Breast epithelium (tissue), 4 donors: ENCODE measurements around the gene LRRC40. TPM values are rescaled to one million over a fixed set of nuclear protein-coding genes. Genes with fewer than 3 reads are reported as not detected.
"Not testable (repeated sequence)": the region's sequence is repeated elsewhere in the genome, so short reads cannot be mapped to it uniquely, and the experiment has no call there.

Source experiments
- DNase-seq, 2 donors: peaks; one replicate each; pipeline ENCODE4 v3.0.0-alpha.2; 2019; ENCODE audit warnings: low spot score in 2 of 2
- H3K27ac ChIP-seq, 2 donors: fragments of 200-600 bp; sonication (generic) in 1 of 2; one replicate each; pipeline ENCODE4 v1.5.1; 2016 to 2019; ENCODE audit warnings: mild to moderate bottlenecking in 1 of 2
- H3K27me3 ChIP-seq, 2 donors: fragments of 200-600 bp; sonication (generic) in 1 of 2; one replicate each; pipeline versions ENCODE4 v1.5.1 to v1.6.0; 2017 to 2019; ENCODE audit warnings: control low read depth in 1 of 2, mild to moderate bottlenecking in 1 of 2
- H3K36me3 ChIP-seq: fragments of 200-600 bp; one replicate; pipeline ENCODE4 v1.5.1; 2019
- H3K4me1 ChIP-seq, 2 donors: fragments of 200-600 bp; sonication (generic); one replicate each; pipeline ENCODE4 v1.5.1; 2016 to 2019; ENCODE audit warnings: control low read depth in 1 of 2
- H3K4me3 ChIP-seq, 3 donors: fragments of 200-600 bp; sonication (generic); 1 replicate in 2 of 3; 2 replicates in 1 of 3; pipeline ENCODE4 v1.5.1; 2016 to 2019; ENCODE audit warnings: mild to moderate bottlenecking in 3 of 3, moderate library complexity in 2 of 3
- H3K9me3 ChIP-seq, 2 donors: fragments of 200-600 bp; sonication (generic) in 1 of 2; one replicate each; pipeline ENCODE4 v1.5.1; 2016 to 2019; ENCODE audit warnings: control low read depth in 1 of 2
- CTCF ChIP-seq, 3 donors: fragments of 450-650 bp; IDR thresholded peaks; one replicate each; pipeline ENCODE4 v1.5.1; 2016 to 2017; ENCODE audit warnings: antibody characterized with exemption in 3 of 3, mild to moderate bottlenecking in 3 of 3, moderate library complexity in 3 of 3
- POLR2A ChIP-seq: fragments of 450-650 bp; IDR thresholded peaks from one replicate; pipeline ENCODE4 v1.6.1; 2016; ENCODE audit warnings: antibody characterized with exemption, mild to moderate bottlenecking, moderate library complexity
- POLR2AphosphoS5 ChIP-seq, 3 donors: sonication (generic); formaldehyde crosslinking; IDR thresholded peaks; one replicate each; pipeline ENCODE4 v1.6.1; 2017; ENCODE audit warnings: antibody characterized with exemption in 3 of 3
- intact Hi-C: fragments of 100-400 bp; cut with DNase I; formaldehyde crosslinking; loops from one replicate; pipeline ENCODE4 v1.15.1; 2023; ENCODE audit warnings: low total_unique reads
- total RNA-seq, 3 donors: library from RNA; depleted of rRNA; stranded (reverse); fragments of >200 nt; gene quantifications; one replicate each; pipeline ENCODE4 v1.1.0, GENCODE V29; 2016

Gene LRRC40
- total RNA-seq, 3 donors from 2014 or later: 13.9 to 22.1 (median 15.4) TPM

- Histone ChIP-seq H3K27me3 (no peaks in the 10 kb centered on the region), H3K9me3 (no peaks in the 10 kb centered on the region), H3K36me3 (no peaks in the 10 kb centered on the region), H3K27ac (no peak overlapping the region), H3K4me3 (no peak overlapping the region), H3K4me1 (no peaks in the 10 kb centered on the region)
- no peak for DNase-seq
- intact Hi-C loops: no loop called here
- TF ChIP-seq CTCF (IDR thresholded peaks at IDR 0.05) (no peak), POLR2A (no peak), POLR2AphosphoS5 (IDR thresholded peaks at IDR 0.05) (no peak)
Measured at GRCh38 chr1:70190180-70190579, 15.2 kb downstream of the LRRC40 start.

GRCh38 chr1:70188522-70188921 is 16.9 kb downstream of the LRRC40 start:
- Histone ChIP-seq H3K4me3 (no peak overlapping the region), H3K27ac (no peak overlapping the region), H3K4me1 (no peaks in the 10 kb centered on the region), H3K27me3 (no peaks in the 10 kb centered on the region), H3K36me3 (no peaks in the 10 kb centered on the region), H3K9me3 (no peaks in the 10 kb centered on the region)
- no peak for TF ChIP-seq CTCF (IDR thresholded peaks at IDR 0.05)
- no peak for TF ChIP-seq POLR2AphosphoS5 (IDR thresholded peaks at IDR 0.05)
- TF ChIP-seq POLR2A: no peak
- intact Hi-C loops: no loop called here
- no peak for DNase-seq

GRCh38 chr1:70185181-70185580 is 20.2 kb downstream of the LRRC40 start:
- H3K27me3 ChIP-seq, H3K9me3 ChIP-seq, H3K4me3 ChIP-seq, DNase-seq, intact Hi-C loops, H3K36me3 ChIP-seq, H3K4me1 ChIP-seq, H3K27ac ChIP-seq: not testable (repeated sequence)

GRCh38 chr1:70171512-70171911 is 33.9 kb downstream of the LRRC40 start:
- H3K36me3 ChIP-seq: no peaks in the 10 kb centered on the region
- no peak overlapping the region for H3K27ac ChIP-seq
- TF ChIP-seq POLR2AphosphoS5 (IDR thresholded peaks at IDR 0.05) (no peak), CTCF (IDR thresholded peaks at IDR 0.05) (no peak), POLR2A (no peak)
- H3K9me3 ChIP-seq: no peaks in the 10 kb centered on the region
- intact Hi-C loops: no loop called here
- no peaks in the 10 kb centered on the region for H3K27me3 ChIP-seq
- no peaks in the 10 kb centered on the region for H3K4me1 ChIP-seq
- no peak overlapping the region for H3K4me3 ChIP-seq
- no peak for DNase-seq

- Histone ChIP-seq H3K9me3 (no peaks in the 10 kb centered on the region), H3K27ac (no peak overlapping the region), H3K4me3 (no peak overlapping the region), H3K27me3 (no peaks in the 10 kb centered on the region), H3K4me1 (no peaks in the 10 kb centered on the region), H3K36me3 (no peaks in the 10 kb centered on the region)
- intact Hi-C loops: no loop called here
- DNase-seq: no peak
- no peak for TF ChIP-seq POLR2AphosphoS5 (IDR thresholded peaks at IDR 0.05)
- no peak for TF ChIP-seq POLR2A
- no peak for TF ChIP-seq CTCF (IDR thresholded peaks at IDR 0.05)
Measured at GRCh38 chr1:70169018-70169839, 36.1 kb downstream of the LRRC40 start.
